Erythroblast (primary cell): Measurements from ENCODE around the gene MYL12A.

ENCODE experiments used
- GATA1 ChIP-seq: IDR thresholded peaks from 2 replicates; pipeline ENCODE4 v1.6.1; 2011; ENCODE audit warnings: low read depth, mild to moderate bottlenecking, control low read depth, low read length, moderate library complexity
- POLR2A ChIP-seq: IDR thresholded peaks from 2 replicates; pipeline ENCODE4 v1.6.1; 2011; ENCODE audit warnings: mild to moderate bottlenecking, low read length

DNA sequence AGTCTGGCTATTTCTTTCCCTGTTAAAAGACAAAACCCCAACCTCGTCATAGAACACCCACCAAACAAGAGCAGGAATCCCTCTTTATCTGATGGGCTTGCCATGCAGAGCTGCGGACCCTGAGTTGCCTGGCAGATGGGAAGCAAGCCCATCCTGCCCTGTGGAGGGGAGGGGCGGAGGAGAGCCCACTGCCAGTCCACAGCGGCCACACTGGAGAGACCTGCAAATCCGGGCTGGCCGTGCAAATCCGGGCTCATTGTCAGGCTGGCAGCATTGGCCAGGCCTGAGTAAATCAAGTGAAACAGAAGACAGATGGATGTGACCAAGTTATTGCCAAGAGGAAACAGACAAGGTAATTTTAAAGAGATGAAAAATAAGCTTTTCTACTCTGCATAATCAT lies 36.3 kb downstream of the MYL12A start:
- no peak for TF ChIP-seq POLR2A
- no peak for TF ChIP-seq GATA1
